Spleen (tissue), 7 donors: ENCODE measurements around the gene SLC30A7.

Experiments
- CTCF ChIP-seq, 11 experiments: fragments of 200-600 bp in 7 of 11; fragments of 450-650 bp in 4 of 11; sonication (generic) in 4 of 11; IDR thresholded peaks in 8 of 11; conservative IDR thresholded peaks in 3 of 11; 1 replicate in 7 of 11; 2 replicates in 4 of 11; pipeline versions ENCODE4 v1.4.0 to v1.8.0; 2016 to 2021; ENCODE audit warnings: antibody characterized with exemption in 11 of 11, inconsistent platforms in 4 of 11, mild to moderate bottlenecking in 1 of 11
- POLR2A ChIP-seq, 3 donors: fragments of 450-650 bp; IDR thresholded peaks; one replicate each; pipeline ENCODE4 v1.5.1; 2017; ENCODE audit warnings: antibody characterized with exemption in 3 of 3, mild to moderate bottlenecking in 1 of 3
- POLR2AphosphoS5 ChIP-seq, 3 donors: sonication (generic); formaldehyde crosslinking; IDR thresholded peaks; one replicate each; pipeline ENCODE4 v1.5.1; 2017; ENCODE audit warnings: antibody characterized with exemption in 3 of 3
- donor health status: DM: no; HTN: no; CAD: no; lungs with moderate emphysema.
- donor health status: DM: no; HTN: no; CAD: no.
- donor health status: DM: no; HTN: no; CAD: no.

GRCh38 chr1:100892554-100892953 is 3.3 kb upstream of the SLC30A7 start:
- no peak for TF ChIP-seq CTCF (IDR thresholded peaks at IDR 0.05 in 8 of 11, conservative IDR thresholded peaks at IDR 0.05 in 3 of 11)
- no peak for TF ChIP-seq POLR2A (IDR thresholded peaks at IDR 0.05)
- no peak for TF ChIP-seq POLR2AphosphoS5 (IDR thresholded peaks at IDR 0.05)
